Adipocyte (in vitro differentiated cells): ENCODE measurements around the gene PDE4B.
A peak's percentile ranks its signal among the peaks of the same experiment; 100 is the strongest.
"Not testable (repeated sequence)": the region's sequence is repeated elsewhere in the genome, so short reads cannot be mapped to it uniquely, and the experiment has no call there.

Experiments used
- DNase-seq: peaks from one replicate; pipeline ENCODE4 v3.0.0-alpha.2; 2015; ENCODE audit warnings: low read depth
- H3K27me3 ChIP-seq: replicated peaks from 2 replicates; pipeline ENCODE4 v1.7.0; 2013; ENCODE audit warnings: mild to moderate bottlenecking, low read length, moderate library complexity; ENCODE audit not compliant: control insufficient read depth, insufficient read depth
- H3K36me3 ChIP-seq: 2 replicates; pipeline ENCODE4 v1.7.0; 2013; ENCODE audit warnings: low read length, mild to moderate bottlenecking, moderate library complexity; ENCODE audit not compliant: control insufficient read depth, insufficient read depth, severe bottlenecking
- H3K4me1 ChIP-seq: 2 replicates; pipeline ENCODE4 v1.7.0; 2013; ENCODE audit warnings: mild to moderate bottlenecking, low read length, moderate library complexity; ENCODE audit not compliant: control insufficient read depth, insufficient read depth
- H3K4me3 ChIP-seq: 2 replicates; pipeline ENCODE4 v1.7.0; 2013; ENCODE audit warnings: mild to moderate bottlenecking, low read length, moderate library complexity
- H3K9ac ChIP-seq: 2 replicates; pipeline ENCODE4 v1.7.0; 2013; ENCODE audit warnings: mild to moderate bottlenecking, low read length, moderate library complexity
- H3K9me3 ChIP-seq: 2 replicates; pipeline ENCODE4 v1.7.0; 2013; ENCODE audit warnings: mild to moderate bottlenecking, low read length, moderate library complexity; ENCODE audit not compliant: control insufficient read depth

The PDE4B gene

GRCh38 chr1:66136423-66136822 is 343.7 kb downstream of the PDE4B start:
- not testable (repeated sequence) for H3K27me3 ChIP-seq, DNase-seq, H3K4me3 ChIP-seq, H3K36me3 ChIP-seq, H3K4me1 ChIP-seq, H3K9ac ChIP-seq, H3K9me3 ChIP-seq

- no peaks in the 10 kb centered on the region for H3K4me1 ChIP-seq
- DNase-seq = no peak
- no peak overlapping the region for H3K9ac ChIP-seq
- no peaks in the 10 kb centered on the region for H3K9me3 ChIP-seq
- no peak overlapping the region for H3K4me3 ChIP-seq
- no peaks in the 10 kb centered on the region for H3K27me3 ChIP-seq
- H3K36me3 ChIP-seq = no peaks in the 10 kb centered on the region
Observed at GRCh38 chr1:66137235-66137634, 344.5 kb downstream of the PDE4B start.

- Histone ChIP-seq H3K4me3 (no peak overlapping the region), H3K27me3 (no peaks in the 10 kb centered on the region)
- no peak for DNase-seq
Observed at GRCh38 chr1:66138613-66139012, 345.9 kb downstream of the PDE4B start.

GRCh38 chr1:66140072-66140471 is 347.4 kb downstream of the PDE4B start:
- Histone ChIP-seq H3K27me3 (no peaks in the 10 kb centered on the region), H3K9me3 (no peaks in the 10 kb centered on the region)

More at GRCh38 chr1:66138613-66139012, 345.9 kb downstream of the PDE4B start:
- Histone ChIP-seq H3K36me3 (no peaks in the 10 kb centered on the region), H3K9ac (no peak overlapping the region), H3K9me3 (no peaks in the 10 kb centered on the region), H3K4me1 (no peaks in the 10 kb centered on the region)

GRCh38 chr1:66143651-66144050 is 351.0 kb downstream of the PDE4B start:
- H3K36me3 ChIP-seq = no peaks in the 10 kb centered on the region
- H3K4me1 ChIP-seq = no peaks in the 10 kb centered on the region
- H3K9ac ChIP-seq = no peak overlapping the region
- no peak overlapping the region for H3K4me3 ChIP-seq
- H3K27me3 ChIP-seq = no peaks in the 10 kb centered on the region
- no peaks in the 10 kb centered on the region for H3K9me3 ChIP-seq
- DNase-seq = no peak

More at GRCh38 chr1:66140072-66140471, 347.4 kb downstream of the PDE4B start:
- Histone ChIP-seq H3K9ac (no peak overlapping the region), H3K4me1 (no peaks in the 10 kb centered on the region), H3K36me3 (no peaks in the 10 kb centered on the region), H3K4me3 (no peak overlapping the region)
- DNase-seq = no peak

GRCh38 chr1:66147226-66147835 is 354.6 kb downstream of the PDE4B start:
- Histone ChIP-seq H3K27me3 (no peaks in the 10 kb centered on the region), H3K9me3 (peaks cover 4% of the 10 kb centered on the region), H3K4me1 (no peaks in the 10 kb centered on the region), H3K9ac (no peak overlapping the region), H3K4me3 (no peak overlapping the region), H3K36me3 (no peaks in the 10 kb centered on the region)
- no peak for DNase-seq

- Histone ChIP-seq H3K4me3 (no peak overlapping the region), H3K9ac (no peak overlapping the region), H3K36me3 (no peaks in the 10 kb centered on the region), H3K27me3 (no peaks in the 10 kb centered on the region), H3K4me1 (no peaks in the 10 kb centered on the region), H3K9me3 (peaks cover 4% of the 10 kb centered on the region)
- DNase-seq = no peak
Observed at GRCh38 chr1:66152034-66152433, 359.3 kb downstream of the PDE4B start.

- no peaks in the 10 kb centered on the region for H3K4me1 ChIP-seq
- peak; percentile 4 for DNase-seq
- peaks cover 4% of the 10 kb centered on the region for H3K9me3 ChIP-seq
- H3K27me3 ChIP-seq = no peaks in the 10 kb centered on the region
- no peak overlapping the region for H3K9ac ChIP-seq
- H3K4me3 ChIP-seq = no peak overlapping the region
- H3K36me3 ChIP-seq = no peaks in the 10 kb centered on the region
Observed at GRCh38 chr1:66154394-66154793, 361.7 kb downstream of the PDE4B start.

GRCh38 chr1:66156144-66156543 is 363.4 kb downstream of the PDE4B start:
- H3K9me3 ChIP-seq = no peaks in the 10 kb centered on the region
- H3K4me3 ChIP-seq = no peak overlapping the region
- H3K27me3 ChIP-seq = no peaks in the 10 kb centered on the region
- H3K36me3 ChIP-seq = no peaks in the 10 kb centered on the region
- no peak overlapping the region for H3K9ac ChIP-seq
- H3K4me1 ChIP-seq = no peaks in the 10 kb centered on the region
- no peak for DNase-seq

- Histone ChIP-seq H3K4me1 (no peaks in the 10 kb centered on the region), H3K9ac (no peak overlapping the region), H3K9me3 (no peaks in the 10 kb centered on the region), H3K4me3 (no peak overlapping the region), H3K36me3 (no peaks in the 10 kb centered on the region), H3K27me3 (no peaks in the 10 kb centered on the region)
- DNase-seq = no peak
Observed at GRCh38 chr1:66159800-66160199, 367.1 kb downstream of the PDE4B start.

- Histone ChIP-seq H3K4me1 (no peaks in the 10 kb centered on the region), H3K9me3 (no peaks in the 10 kb centered on the region), H3K4me3 (no peak overlapping the region), H3K27me3 (no peaks in the 10 kb centered on the region), H3K9ac (no peak overlapping the region), H3K36me3 (no peaks in the 10 kb centered on the region)
- DNase-seq = no peak
Observed at GRCh38 chr1:66160719-66161118, 368.0 kb downstream of the PDE4B start.

GRCh38 chr1:66166753-66167152 is 374.1 kb downstream of the PDE4B start:
- Histone ChIP-seq H3K4me1 (peaks cover 11% of the 10 kb centered on the region), H3K36me3 (no peaks in the 10 kb centered on the region), H3K9me3 (no peaks in the 10 kb centered on the region), H3K9ac (no peak overlapping the region), H3K27me3 (no peaks in the 10 kb centered on the region), H3K4me3 (no peak overlapping the region)
- no peak for DNase-seq
